Stimulated activated CD8-positive, alpha-beta memory T cell treated with anti-CD3 and anti-CD28 coated beads, Interleukin-2, amount 100 ng/mL, for 48 hours (primary cell): ENCODE data around the gene KMT5B.

ENCODE experiments used
- DNase-seq, 2 donors: peaks; one replicate each; pipeline ENCODE4 v3.0.0-alpha.2; 2020; ENCODE audit warnings: low read depth in 2 of 2

KMT5B gene

GRCh38 chr11:68215524-68216170 is 2.6 kb upstream of the KMT5B start:
- DNase-seq: no peak

GRCh38 chr11:68215087-68215445 is 2.0 kb upstream of the KMT5B start:
- peak in 1 of 2 donors; percentile 12 for DNase-seq

- DNase-seq: no peak
Measured at GRCh38 chr11:68214173-68215086, 1.3 kb upstream of the KMT5B start.

DNA sequence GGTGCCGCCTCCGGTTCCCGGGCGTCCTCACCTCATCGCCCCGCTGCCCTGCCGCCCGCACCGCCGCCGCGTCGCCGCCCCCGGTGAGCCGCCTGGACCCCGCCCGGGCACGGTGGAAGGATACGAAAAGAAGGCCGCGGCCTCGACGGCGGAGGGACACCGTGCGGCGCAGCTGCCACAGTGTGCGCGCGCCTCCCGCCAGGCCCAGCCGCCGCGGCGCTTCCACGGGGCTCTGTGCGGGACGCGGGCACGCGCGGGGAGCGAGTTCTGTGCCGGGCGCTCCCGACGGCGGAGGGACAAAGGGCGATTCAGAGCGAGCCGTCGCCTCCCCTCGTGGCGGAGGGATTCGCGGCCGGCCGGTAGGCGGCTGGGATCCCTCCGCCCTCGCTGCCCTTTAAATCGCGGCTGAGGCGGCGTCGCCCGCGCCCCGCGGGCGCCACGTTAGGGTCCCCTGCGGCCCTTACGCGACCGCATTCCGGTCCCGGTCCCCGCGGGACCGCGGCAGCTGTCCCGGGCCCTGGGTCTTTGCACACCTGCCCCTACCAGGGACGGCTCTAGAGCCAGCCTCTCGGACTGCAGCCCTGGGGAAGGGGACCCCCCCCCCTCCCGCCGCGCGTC is 568 bp upstream of the KMT5B start:
- peak; percentile 57 to 64 for DNase-seq

DNA sequence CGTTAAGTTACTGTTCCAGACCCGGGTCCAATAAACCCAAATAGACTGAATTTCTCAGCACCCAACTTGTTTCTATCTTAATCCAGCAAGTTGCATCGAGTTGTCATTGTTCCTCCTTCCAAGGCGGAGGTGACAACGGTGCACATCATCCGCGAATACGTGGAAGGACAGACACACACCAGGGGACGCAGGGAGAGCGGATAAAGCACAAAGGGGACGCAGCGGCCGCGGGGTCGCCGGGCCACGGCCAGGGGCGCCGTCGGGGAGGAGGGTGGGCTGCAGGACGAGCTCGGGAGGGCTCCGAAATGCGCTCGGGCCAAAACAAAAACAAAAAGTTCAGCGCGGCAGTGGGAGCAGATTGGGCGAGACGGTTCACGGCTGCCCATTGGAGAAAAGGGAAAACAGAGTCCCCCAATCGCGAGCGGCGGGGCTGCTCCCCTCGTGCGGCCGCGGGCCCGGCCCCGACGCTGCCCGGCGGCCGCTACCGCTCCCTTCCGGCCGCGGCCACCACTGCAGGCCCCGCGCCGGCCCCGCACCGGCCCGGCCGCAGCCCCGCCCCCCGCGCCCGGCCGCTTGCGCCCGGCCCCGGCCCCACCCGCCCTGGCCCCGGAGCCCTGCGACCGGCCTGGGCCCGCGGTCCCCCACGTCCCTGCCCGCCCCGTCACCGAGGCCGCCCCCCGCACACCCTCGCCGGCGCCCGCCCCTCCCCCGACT is 518 bp downstream of the KMT5B start:
- peak; percentile 49 to 54 for DNase-seq

GRCh38 chr11:68211546-68211945 is 1.6 kb downstream of the KMT5B start:
- no peak for DNase-seq

- DNase-seq: no peak
Measured at GRCh38 chr11:68206211-68206610, 6.9 kb downstream of the KMT5B start.

- DNase-seq: no peak
Measured at GRCh38 chr11:68204402-68204801, 8.7 kb downstream of the KMT5B start.

DNA sequence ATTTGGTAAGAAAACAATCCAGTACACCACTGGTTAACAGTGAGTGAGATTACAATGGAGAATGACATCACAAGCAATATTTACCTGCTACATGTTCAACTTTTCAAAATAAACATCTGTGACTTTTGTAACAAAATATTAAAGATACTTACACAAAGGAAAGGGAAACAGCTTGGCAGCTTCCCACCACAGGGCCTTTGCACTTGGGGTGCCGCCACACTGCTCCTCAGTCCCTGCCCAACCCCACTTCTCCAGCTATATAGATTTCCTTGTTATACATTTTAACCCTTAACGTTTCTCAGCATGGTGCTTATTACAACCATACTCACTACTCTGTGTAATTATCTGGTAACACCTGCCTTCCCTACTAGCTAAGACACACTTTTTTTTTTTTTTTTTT is 10.9 kb downstream of the KMT5B start:
- DNase-seq: no peak

- DNase-seq: no peak
Measured at GRCh38 chr11:68201492-68201891, 11.6 kb downstream of the KMT5B start.

GRCh38 chr11:68200639-68201038 is 12.5 kb downstream of the KMT5B start:
- DNase-seq: no peak

DNA sequence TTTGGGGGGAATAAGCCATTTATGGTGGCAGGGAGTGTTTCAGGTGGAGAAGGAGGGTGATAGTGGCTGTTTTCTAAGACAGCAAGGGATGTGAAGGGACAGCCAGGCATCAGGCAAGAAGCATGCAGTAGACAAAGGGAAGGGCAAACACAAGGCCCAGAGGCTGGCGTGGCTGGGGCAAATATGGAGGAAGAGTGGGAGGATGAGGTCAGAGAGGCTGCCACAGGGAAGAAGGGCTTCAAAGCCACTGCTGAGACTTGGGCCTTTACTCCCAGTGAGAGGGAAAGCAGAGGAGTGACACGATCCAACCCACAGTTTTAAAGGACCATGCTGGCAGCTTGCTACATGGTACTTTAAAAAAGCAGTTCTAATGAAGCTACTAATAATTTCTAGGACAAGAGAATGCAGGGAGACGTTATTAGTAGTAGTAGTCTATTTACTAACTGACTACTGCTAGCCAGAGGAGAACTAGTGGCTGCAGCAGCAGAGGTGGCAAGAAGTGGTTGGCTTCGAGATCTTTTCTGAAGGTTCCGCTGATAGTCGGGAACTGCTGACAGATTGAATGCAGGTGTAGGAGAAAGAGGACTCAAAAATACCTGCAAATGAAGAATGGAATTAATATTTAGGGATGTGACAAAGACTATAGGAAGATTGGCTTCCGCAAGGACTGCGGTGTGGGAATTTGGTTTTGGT is 13.7 kb downstream of the KMT5B start:
- DNase-seq: no peak

GRCh38 chr11:68196219-68196618 is 16.9 kb downstream of the KMT5B start:
- no peak for DNase-seq

DNA sequence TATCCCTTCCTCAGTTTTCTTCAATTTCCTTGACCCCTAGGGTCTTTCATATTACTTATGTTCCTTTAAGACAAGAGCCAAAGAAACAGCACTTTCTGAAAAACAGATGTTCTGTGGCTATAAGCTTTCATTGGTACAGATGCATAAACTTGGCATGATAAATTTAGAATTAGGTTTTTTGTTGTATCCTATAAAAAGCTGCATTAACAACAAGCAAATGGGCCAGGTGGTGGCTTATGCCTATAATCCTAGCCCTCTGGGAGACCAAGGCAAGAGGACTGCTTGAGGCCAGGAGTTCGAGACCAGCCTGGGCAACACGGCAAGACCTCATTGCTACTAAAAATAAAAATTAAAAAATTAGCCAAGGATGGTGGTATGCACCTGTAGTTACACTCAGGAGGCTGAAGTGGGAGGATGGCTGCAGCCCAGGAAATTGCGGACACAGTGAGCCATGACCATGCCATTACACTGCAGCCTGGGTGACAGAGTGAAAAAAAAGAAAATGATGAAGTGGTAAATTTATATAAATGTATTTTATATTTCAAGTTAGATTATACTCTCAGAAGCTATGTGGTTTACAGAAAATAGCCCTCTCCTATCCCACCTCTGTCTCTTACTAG is 18.3 kb downstream of the KMT5B start:
- DNase-seq: no peak

GRCh38 chr11:68193018-68193417 is 20.1 kb downstream of the KMT5B start:
- no peak for DNase-seq

GRCh38 chr11:68191661-68192579 is 21.2 kb downstream of the KMT5B start:
- DNase-seq: no peak

DNA sequence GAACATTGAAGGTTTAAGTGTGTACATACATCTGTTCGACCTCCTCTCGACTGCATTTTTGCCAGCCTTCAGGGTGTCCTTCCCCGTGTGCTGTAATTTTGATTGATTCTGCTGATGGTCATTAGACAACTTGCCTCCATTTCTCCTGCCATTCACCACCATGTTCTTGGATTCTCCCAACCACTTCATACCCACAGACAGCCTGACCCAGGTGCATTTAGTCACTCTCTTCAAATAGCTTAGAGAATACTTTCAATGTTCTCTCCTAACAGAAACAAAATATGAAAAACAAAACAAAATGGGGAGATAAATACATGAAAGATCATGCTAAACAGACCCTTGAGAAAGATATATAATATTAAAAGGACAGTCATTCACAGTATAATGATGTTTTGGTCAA is 23.2 kb downstream of the KMT5B start:
- DNase-seq: no peak

DNA sequence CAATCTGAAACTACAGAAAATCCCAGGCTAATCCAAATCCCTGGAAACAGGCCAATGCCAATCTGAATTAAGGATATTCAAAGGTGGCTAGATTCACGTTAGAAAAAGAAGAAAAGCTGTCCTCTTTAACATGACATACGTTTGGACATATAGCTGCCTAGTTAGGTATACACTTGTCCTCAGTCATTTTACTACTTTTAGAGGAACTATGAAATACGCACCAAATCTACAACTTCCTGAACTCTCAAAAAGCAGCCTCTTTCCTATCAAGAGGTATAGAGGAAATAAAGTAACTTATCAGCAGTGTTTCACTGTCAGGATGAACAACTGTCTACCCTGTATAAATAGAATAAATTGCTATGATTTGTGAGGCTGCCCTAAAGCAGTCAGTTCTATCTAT is 24.0 kb downstream of the KMT5B start:
- no peak for DNase-seq

DNA sequence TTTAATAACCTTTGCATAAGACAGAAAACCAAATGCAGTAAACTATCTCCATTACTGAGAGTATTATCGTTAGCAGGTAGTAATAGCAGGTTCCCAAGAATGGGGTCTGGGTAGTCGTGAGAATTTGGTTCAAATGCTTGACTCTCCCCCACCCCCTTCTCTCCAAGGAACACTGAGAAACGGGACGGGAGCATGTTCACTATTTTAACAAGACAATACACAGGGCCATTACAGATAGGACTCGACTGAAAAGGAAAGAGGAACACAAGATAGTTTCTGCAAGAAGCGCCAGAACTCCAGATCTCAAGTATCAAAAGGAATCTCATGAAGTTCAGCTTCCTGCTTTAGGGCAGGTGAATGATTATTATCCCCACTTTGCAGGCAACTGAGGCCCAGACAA is 27.0 kb downstream of the KMT5B start:
- DNase-seq: no peak
